GM04503 (cell line): ENCODE measurements around the gene PMVK.
"Not testable (repeated sequence)": the region's sequence is repeated elsewhere in the genome, so short reads cannot be mapped to it uniquely, and the experiment has no call there.

Experiments
- DNase-seq: peaks from one replicate; pipeline ENCODE4 v3.0.0-alpha.2; 2012; ENCODE audit warnings: low read depth

The PMVK gene

GRCh38 chr1:154913273-154913672, 23.2 kb downstream of the PMVK start:
- no peak for DNase-seq

GRCh38 chr1:154912755-154913154, 23.8 kb downstream of the PMVK start:
- no peak for DNase-seq

- DNase-seq = no peak
Measured at GRCh38 chr1:154911691-154912550, 24.6 kb downstream of the PMVK start.

- no peak for DNase-seq
Measured at GRCh38 chr1:154910851-154911250, 25.7 kb downstream of the PMVK start.

- DNase-seq = no peak
Measured at GRCh38 chr1:154908937-154909336, 27.6 kb downstream of the PMVK start.

GRCh38 chr1:154908129-154908528, 28.4 kb downstream of the PMVK start:
- not testable (repeated sequence) for DNase-seq

GRCh38 chr1:154906621-154907081, 29.9 kb downstream of the PMVK start:
- DNase-seq = no peak

- DNase-seq = no peak
Measured at GRCh38 chr1:154902938-154903566, 33.5 kb downstream of the PMVK start.

- DNase-seq = no peak
Measured at GRCh38 chr1:154901591-154901990, 34.9 kb downstream of the PMVK start.

- DNase-seq = no peak
Measured at GRCh38 chr1:154899041-154899440, 37.5 kb downstream of the PMVK start.

- DNase-seq = no peak
Measured at GRCh38 chr1:154896771-154897286, 39.7 kb downstream of the PMVK start.

- no peak for DNase-seq
Measured at GRCh38 chr1:154895798-154896197, 40.7 kb downstream of the PMVK start.

GRCh38 chr1:154891452-154891851, 45.1 kb downstream of the PMVK start:
- DNase-seq = no peak

- DNase-seq = no peak
Measured at GRCh38 chr1:154888757-154889156, 47.8 kb downstream of the PMVK start.

- no peak for DNase-seq
Measured at GRCh38 chr1:154886281-154887015, 50.1 kb downstream of the PMVK start.

- DNase-seq = no peak
Measured at GRCh38 chr1:154884869-154885701, 51.4 kb downstream of the PMVK start.

GRCh38 chr1:154883919-154884868, 52.3 kb downstream of the PMVK start:
- DNase-seq = no peak

GRCh38 chr1:154881820-154882535, 54.5 kb downstream of the PMVK start:
- no peak for DNase-seq

GRCh38 chr1:154880671-154881070, 55.8 kb downstream of the PMVK start:
- no peak for DNase-seq

- DNase-seq = no peak
Measured at GRCh38 chr1:154879038-154879421, 57.5 kb downstream of the PMVK start.
